ENCODE measurements around the gene TMED6. TPM values are rescaled to one million over a fixed set of nuclear protein-coding genes. Genes with fewer than 3 reads are reported as not detected.

TMED6 gene
- total RNA-seq = 1 to 10 TPM in 1 of 2 experiments, under 1 TPM in 1; 0.70 to 1.2 TPM

- Mint-ChIP-seq H3K27ac (no peak within 1 kb of the TSS), H3K27me3 (no peaks in the 10 kb centered on the region), H3K36me3 (peaks cover 18% of the 10 kb centered on the region), H3K4me1 (no peaks in the 10 kb centered on the region), H3K9me3 (no peaks in the 10 kb centered on the region), H3K4me3 (no peak within 1 kb of the TSS)
- DNase-seq = no peak
Observed at GRCh38 chr16:69351309-69352027, at the start of gene TMED6. Gene TMED6, minus strand, starts transcription at chr16:69351786. Its CDS starts 33 bp downstream, at chr16:69351753.

GRCh38 chr16:69399361-69399760 lies 47.8 kb upstream of the TMED6 start:
- H3K36me3 Mint-ChIP-seq = no peaks in the 10 kb centered on the region
- H3K27ac Mint-ChIP-seq = no peak overlapping the region
- H3K27me3 Mint-ChIP-seq = no peaks in the 10 kb centered on the region
- no peaks in the 10 kb centered on the region for H3K9me3 Mint-ChIP-seq
- no peak overlapping the region for H3K4me3 Mint-ChIP-seq
- H3K4me1 Mint-ChIP-seq = peaks cover 36% of the 10 kb centered on the region
- no peak for DNase-seq

- Mint-ChIP-seq H3K4me1 (peaks cover 34% of the 10 kb centered on the region), H3K4me3 (no peak overlapping the region), H3K36me3 (no peaks in the 10 kb centered on the region), H3K9me3 (no peaks in the 10 kb centered on the region), H3K27me3 (no peaks in the 10 kb centered on the region), H3K27ac (no peak overlapping the region)
- DNase-seq = no peak
Observed at GRCh38 chr16:69397821-69398521, 46.4 kb upstream of the TMED6 start.

GRCh38 chr16:69396187-69397061 lies 44.8 kb upstream of the TMED6 start:
- Mint-ChIP-seq H3K4me1 (peaks cover 24% of the 10 kb centered on the region), H3K4me3 (no peak overlapping the region), H3K27me3 (no peaks in the 10 kb centered on the region), H3K27ac (peak overlapping the region; percentile 84), H3K9me3 (no peaks in the 10 kb centered on the region), H3K36me3 (no peaks in the 10 kb centered on the region)
- DNase-seq = peak; percentile 55

GRCh38 chr16:69395859-69396186 lies 44.2 kb upstream of the TMED6 start:
- H3K27ac Mint-ChIP-seq = peak overlapping the region; percentile 84
- no peak for DNase-seq
- H3K4me3 Mint-ChIP-seq = no peak overlapping the region
- no peaks in the 10 kb centered on the region for H3K9me3 Mint-ChIP-seq
- H3K36me3 Mint-ChIP-seq = no peaks in the 10 kb centered on the region
- peaks cover 24% of the 10 kb centered on the region for H3K4me1 Mint-ChIP-seq
- H3K27me3 Mint-ChIP-seq = no peaks in the 10 kb centered on the region

GRCh38 chr16:69393898-69394849 lies 42.6 kb upstream of the TMED6 start:
- H3K4me3 Mint-ChIP-seq = no peak overlapping the region

GRCh38 chr16:69386596-69386995 lies 35.0 kb upstream of the TMED6 start:
- Mint-ChIP-seq H3K4me1 (peaks cover 29% of the 10 kb centered on the region), H3K36me3 (peaks cover 30% of the 10 kb centered on the region), H3K27me3 (no peaks in the 10 kb centered on the region), H3K9me3 (no peaks in the 10 kb centered on the region), H3K27ac (peak overlapping the region; percentile 93), H3K4me3 (no peak overlapping the region)
- DNase-seq = no peak

More at GRCh38 chr16:69393898-69394849, 42.6 kb upstream of the TMED6 start:
- H3K36me3 Mint-ChIP-seq = no peaks in the 10 kb centered on the region
- H3K27me3 Mint-ChIP-seq = no peaks in the 10 kb centered on the region
- peaks cover 20% of the 10 kb centered on the region for H3K4me1 Mint-ChIP-seq
- H3K9me3 Mint-ChIP-seq = no peaks in the 10 kb centered on the region
- H3K27ac Mint-ChIP-seq = no peak overlapping the region
- DNase-seq = no peak

GRCh38 chr16:69384974-69385373 lies 33.4 kb upstream of the TMED6 start:
- no peak for DNase-seq

GRCh38 chr16:69382421-69382820 lies 30.8 kb upstream of the TMED6 start:
- peak overlapping the region; percentile 68 for H3K27ac Mint-ChIP-seq
- no peaks in the 10 kb centered on the region for H3K27me3 Mint-ChIP-seq
- H3K9me3 Mint-ChIP-seq = no peaks in the 10 kb centered on the region
- peaks cover 46% of the 10 kb centered on the region for H3K4me1 Mint-ChIP-seq
- peak overlapping the region; percentile 8 for H3K4me3 Mint-ChIP-seq
- DNase-seq = no peak
- H3K36me3 Mint-ChIP-seq = peaks cover 53% of the 10 kb centered on the region

More at GRCh38 chr16:69384974-69385373, 33.4 kb upstream of the TMED6 start:
- no peaks in the 10 kb centered on the region for H3K27me3 Mint-ChIP-seq
- peaks cover 37% of the 10 kb centered on the region for H3K36me3 Mint-ChIP-seq
- H3K9me3 Mint-ChIP-seq = no peaks in the 10 kb centered on the region
- H3K27ac Mint-ChIP-seq = peak overlapping the region; percentile 90
- peak overlapping the region; percentile 88 for H3K4me3 Mint-ChIP-seq
- H3K4me1 Mint-ChIP-seq = peaks cover 36% of the 10 kb centered on the region

GRCh38 chr16:69381231-69381630 lies 29.6 kb upstream of the TMED6 start:
- H3K27me3 Mint-ChIP-seq = no peaks in the 10 kb centered on the region
- H3K9me3 Mint-ChIP-seq = no peaks in the 10 kb centered on the region
- no peak overlapping the region for H3K4me3 Mint-ChIP-seq
- peaks cover 43% of the 10 kb centered on the region for H3K4me1 Mint-ChIP-seq
- no peak for DNase-seq
- H3K36me3 Mint-ChIP-seq = peaks cover 53% of the 10 kb centered on the region
- H3K27ac Mint-ChIP-seq = peak overlapping the region; percentile 60

GRCh38 chr16:69378760-69379159 lies 27.2 kb upstream of the TMED6 start:
- no peaks in the 10 kb centered on the region for H3K9me3 Mint-ChIP-seq
- H3K4me1 Mint-ChIP-seq = peaks cover 34% of the 10 kb centered on the region
- H3K27ac Mint-ChIP-seq = peak overlapping the region; percentile 85
- DNase-seq = no peak
- no peaks in the 10 kb centered on the region for H3K27me3 Mint-ChIP-seq
- H3K4me3 Mint-ChIP-seq = no peak overlapping the region
- peaks cover 43% of the 10 kb centered on the region for H3K36me3 Mint-ChIP-seq

- H3K27me3 Mint-ChIP-seq = no peaks in the 10 kb centered on the region
- peak overlapping the region; percentile 85 for H3K27ac Mint-ChIP-seq
- H3K36me3 Mint-ChIP-seq = peaks cover 38% of the 10 kb centered on the region
- H3K4me1 Mint-ChIP-seq = peaks cover 32% of the 10 kb centered on the region
- H3K4me3 Mint-ChIP-seq = no peak overlapping the region
- DNase-seq = no peak
- no peaks in the 10 kb centered on the region for H3K9me3 Mint-ChIP-seq
Observed at GRCh38 chr16:69378036-69378435, 26.4 kb upstream of the TMED6 start.

- H3K36me3 Mint-ChIP-seq = peaks cover 28% of the 10 kb centered on the region
- H3K27me3 Mint-ChIP-seq = no peaks in the 10 kb centered on the region
- DNase-seq = no peak
- no peak overlapping the region for H3K4me3 Mint-ChIP-seq
- H3K27ac Mint-ChIP-seq = no peak overlapping the region
- H3K9me3 Mint-ChIP-seq = no peaks in the 10 kb centered on the region
- H3K4me1 Mint-ChIP-seq = peaks cover 22% of the 10 kb centered on the region
Observed at GRCh38 chr16:69376393-69377059, 24.9 kb upstream of the TMED6 start.

GRCh38 chr16:69373019-69373418 lies 21.4 kb upstream of the TMED6 start:
- Mint-ChIP-seq H3K36me3 (peaks cover 22% of the 10 kb centered on the region), H3K9me3 (no peaks in the 10 kb centered on the region), H3K4me1 (peaks cover 5% of the 10 kb centered on the region), H3K27me3 (no peaks in the 10 kb centered on the region), H3K27ac (no peak overlapping the region), H3K4me3 (no peak overlapping the region)
- no peak for DNase-seq

Data from activated naive CD8-positive, alpha-beta T cell treated with anti-CD3 and anti-CD28 coated beads for 36 hours (primary cell).